Stimulated activated CD8-positive, alpha-beta memory T cell treated with anti-CD3 and anti-CD28 coated beads, Interleukin-15, amount 100 ng/mL, for 1 hour (primary cell): ENCODE measurements around the gene ADCY9.
A peak's percentile ranks its signal among the peaks of the same experiment; 100 is the strongest.
"Not testable (repeated sequence)": the region's sequence is repeated elsewhere in the genome, so short reads cannot be mapped to it uniquely, and the experiment has no call there.

Experiments used
- DNase-seq: peaks from one replicate; pipeline ENCODE4 v3.0.0-alpha.2; 2020; ENCODE audit warnings: low read depth

Gene ADCY9

DNA sequence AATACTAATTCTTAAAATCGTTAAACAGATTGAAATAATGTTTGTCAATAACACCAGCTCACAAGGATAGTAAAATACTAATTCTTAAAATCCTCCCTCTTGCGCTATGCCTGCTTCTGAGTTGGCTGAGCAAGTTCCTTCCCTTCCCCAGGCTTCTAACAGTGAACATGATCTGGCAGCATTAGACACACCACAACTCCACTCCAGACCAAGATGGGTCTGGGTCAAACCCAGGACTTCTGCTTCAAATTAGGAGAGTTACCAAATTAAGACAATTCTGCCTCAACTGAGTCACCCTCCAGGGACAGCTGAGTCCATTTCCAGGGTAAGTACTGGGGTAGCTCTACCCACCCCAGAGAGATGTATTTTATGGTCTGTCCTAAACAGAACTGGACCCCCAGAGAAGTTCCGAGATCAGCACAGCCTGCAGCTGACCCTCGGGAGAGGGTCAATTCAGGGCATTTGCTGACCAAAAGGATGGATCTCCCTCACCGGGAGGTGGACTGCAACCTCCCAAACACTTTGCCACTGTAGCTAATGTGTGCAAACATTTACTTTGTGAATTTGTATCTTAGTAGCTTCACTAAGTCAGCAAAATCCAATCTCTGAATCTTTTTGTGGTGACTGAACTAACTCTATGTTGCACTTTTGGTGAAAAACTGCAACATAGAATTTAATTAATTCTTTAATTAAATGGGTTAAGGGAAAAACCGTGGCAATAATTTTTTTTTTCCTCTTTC lies 48.8 kb downstream of the ADCY9 start:
- no peak for DNase-seq

DNA sequence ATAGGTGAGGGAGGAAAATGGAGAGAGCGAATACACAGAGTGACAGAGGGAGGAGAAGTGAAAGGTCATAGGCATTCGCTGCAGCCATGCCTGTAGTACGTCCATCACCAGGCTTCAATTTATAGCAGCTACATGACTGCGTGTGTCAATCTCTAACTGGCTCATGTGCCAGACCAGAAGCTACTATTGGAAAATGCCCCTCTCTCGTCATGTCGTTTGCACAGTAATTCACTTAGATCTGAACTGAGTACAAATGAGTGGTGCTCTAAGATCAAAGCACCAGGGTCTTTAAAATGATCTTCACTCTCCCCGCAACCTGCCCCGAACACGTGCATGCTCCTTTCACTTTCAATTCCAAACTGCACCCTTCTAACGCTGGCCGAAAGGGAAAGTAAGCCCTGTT lies 51.3 kb downstream of the ADCY9 start:
- no peak for DNase-seq

DNA sequence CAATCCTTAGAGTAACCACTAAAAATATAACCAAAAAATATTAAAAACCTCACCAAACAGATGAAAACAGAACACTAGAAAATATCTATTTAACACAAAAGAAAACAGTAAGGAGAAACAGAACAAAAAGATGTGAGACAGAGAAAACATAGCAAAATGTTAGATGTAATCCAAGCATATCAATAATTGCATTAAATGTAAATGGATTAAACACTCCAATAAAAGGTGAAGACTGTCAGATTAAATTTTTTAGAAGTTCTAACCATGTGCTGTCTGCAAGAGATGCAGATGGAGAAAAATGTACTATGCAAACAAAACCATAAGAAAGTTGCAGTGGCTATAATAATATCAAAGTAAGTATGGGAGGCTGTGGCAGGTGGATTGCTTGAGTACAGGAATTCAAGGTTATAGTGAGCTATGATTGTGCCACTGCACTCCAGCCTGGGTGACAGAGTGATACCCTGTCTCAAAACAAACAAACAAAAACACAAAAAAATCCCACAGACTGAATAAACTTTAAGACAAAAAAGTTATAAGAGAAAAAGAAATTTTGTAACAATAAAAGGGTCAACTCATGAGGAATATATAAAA lies 53.9 kb downstream of the ADCY9 start:
- no peak for DNase-seq

DNA sequence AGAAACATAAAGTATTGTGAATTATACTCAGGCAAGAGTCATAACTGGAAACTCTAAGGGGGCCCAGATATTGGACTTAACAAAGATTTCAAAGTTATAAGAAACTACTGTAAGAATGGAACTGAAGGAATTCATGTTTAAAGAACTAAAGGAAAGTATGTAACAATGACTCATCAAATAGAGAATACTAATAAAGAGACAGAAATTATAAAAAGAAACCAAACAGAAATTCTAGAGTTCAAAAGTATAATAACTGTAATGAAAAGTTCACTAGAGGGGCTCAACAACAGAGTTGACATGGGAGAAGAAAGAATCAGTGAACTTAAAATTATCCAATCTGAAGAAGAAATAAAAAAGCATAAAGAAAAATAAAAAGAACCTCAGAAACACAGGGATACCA lies 55.4 kb downstream of the ADCY9 start:
- no peak for DNase-seq

DNA sequence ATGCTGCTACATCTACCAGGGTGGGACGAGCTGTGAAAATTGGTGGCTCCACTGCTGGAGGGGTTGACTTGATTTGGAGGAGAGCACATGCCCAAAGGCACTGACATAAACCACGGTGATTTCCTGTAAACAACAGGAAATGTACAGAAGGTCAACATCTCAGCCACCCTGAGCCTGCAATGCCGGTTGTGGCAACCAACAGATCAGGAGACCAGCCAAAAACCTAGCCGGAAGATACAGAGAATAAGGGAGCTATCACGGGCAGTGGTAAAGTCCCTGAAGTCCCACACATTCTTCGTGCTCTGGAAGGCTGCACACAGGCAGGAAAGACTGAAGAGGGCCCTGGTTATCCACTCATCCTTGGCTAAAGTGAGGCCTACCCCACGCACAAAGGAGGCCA lies 56.2 kb downstream of the ADCY9 start:
- DNase-seq = no peak

DNA sequence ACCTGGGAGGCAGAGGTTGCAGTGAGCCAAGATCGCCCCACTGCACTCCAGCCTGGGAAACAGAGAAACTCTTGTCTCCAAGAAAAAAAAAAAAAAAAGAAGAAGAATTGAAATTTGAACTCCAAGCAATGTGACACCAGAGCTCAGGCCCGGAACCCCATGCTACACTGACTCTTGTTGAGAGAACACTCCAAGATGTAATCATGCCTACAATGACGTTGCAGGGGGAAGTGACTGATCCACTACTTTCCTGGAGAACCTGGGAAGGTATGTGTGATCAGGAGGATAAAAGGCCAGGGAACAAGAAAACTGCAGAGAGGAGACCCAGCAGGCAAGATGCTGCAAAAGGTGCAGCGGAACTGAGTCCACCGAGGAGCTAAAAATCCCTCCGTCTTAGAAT lies 57.9 kb downstream of the ADCY9 start:
- DNase-seq = no peak

DNA sequence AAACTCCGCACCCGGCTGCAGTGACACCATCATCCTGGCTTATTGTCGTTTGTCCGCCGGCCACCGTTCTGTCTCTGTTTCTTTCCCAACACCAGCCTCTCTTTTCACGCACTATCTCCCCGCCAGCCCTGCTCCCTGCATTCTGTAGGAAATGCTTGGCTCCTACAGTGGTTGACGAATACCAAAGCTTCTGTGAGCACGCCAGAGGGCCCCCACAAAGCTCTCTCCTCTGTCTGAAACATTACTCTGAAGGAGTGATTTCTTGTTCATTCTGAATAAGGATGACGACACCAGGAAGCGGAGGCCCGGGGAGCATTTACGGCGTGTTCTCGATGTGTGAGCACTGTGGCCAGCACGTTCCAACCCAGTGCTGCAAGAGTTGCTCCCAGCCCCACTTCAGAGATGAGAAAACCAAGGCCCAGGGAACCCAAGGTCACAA lies 58.8 kb downstream of the ADCY9 start:
- DNase-seq = no peak

DNA sequence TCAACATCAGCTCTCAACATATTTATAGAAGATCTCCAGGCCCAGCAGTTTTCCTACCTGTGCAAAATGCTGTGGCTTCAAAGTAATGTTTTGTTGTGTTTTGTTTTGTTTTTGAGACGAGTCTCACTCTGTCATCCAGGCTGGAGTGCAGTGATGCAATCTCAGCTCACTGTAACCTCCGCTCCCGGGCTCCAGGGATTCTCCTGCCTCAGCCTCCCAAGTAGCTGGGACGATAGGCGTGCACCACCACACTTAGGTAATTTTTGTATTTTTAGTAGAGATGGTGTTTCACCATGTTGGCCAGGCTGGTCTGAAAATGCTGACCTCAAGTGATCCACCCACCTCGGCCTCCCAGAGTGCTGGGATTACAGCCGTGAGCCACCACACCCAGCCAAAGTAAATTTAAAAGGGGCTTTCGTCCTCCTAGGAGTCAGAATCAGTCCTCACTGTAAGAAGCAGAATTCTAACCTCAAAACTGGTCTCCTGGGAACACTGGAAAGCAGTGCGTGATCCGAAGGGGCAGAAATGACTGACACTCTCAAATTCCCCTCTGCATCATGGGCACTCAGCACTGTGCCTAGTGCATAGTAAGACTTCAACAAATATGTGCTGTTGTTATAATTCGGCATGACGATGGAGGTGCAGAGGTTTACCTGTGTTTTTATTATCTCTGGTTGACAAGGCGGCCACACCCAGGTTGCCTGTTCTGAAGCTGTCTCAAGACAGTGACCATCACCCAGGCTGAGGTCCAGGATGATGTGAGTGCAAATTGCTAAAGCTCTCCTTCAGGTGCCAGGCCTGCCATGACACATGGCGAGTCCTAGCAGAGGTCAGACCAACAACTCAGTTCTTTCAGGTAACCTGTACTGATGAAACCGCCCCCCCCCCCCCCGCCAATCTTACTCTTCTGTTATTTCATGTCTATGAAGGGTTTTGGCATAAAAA lies 59.8 kb downstream of the ADCY9 start:
- DNase-seq = no peak

DNA sequence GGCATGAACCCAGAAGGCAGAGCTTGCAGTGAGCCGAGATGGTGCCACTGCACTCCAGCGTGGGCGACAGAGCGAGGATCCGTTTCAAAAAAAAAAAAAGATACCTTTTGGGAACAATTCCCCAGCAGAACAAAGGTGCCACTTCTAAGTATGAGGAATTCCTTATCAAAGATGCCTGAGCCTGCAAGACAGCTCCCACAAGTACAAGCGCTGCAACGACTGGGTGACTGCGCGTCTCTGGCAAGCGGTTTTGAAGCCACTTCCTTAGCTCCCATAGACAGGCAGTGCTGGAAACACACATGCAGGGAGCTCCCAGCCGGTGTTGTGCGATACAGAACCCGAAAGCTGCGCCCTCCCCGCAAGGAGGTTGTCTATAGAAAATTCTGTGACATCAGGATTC lies 60.5 kb downstream of the ADCY9 start:
- no peak for DNase-seq

DNA sequence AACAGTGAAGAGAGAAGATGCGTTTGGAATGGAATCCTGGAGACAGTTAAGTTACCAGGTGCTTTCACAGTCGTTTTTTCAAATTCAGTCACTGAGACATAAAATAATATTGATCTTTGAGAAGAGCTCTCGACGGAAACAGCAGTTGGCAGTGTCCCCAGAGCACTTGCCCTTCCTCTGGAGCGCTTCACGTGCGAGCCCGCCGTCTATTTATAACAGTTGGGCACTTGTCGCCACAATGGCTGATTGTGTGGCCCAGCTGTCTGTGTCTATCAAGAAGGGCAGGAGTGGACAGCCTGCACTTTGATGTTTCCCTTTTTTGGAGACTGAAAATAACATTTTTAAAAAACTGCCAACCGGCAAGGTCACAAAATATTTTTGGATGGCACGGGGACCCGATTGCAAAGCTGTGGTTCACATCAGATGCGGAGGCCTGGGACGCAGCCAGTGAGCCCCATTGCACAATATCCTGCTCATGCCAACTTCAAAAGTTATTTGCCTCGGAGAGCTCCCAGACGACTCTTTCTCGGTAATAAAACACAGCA lies 62.9 kb downstream of the ADCY9 start:
- no peak for DNase-seq

DNA sequence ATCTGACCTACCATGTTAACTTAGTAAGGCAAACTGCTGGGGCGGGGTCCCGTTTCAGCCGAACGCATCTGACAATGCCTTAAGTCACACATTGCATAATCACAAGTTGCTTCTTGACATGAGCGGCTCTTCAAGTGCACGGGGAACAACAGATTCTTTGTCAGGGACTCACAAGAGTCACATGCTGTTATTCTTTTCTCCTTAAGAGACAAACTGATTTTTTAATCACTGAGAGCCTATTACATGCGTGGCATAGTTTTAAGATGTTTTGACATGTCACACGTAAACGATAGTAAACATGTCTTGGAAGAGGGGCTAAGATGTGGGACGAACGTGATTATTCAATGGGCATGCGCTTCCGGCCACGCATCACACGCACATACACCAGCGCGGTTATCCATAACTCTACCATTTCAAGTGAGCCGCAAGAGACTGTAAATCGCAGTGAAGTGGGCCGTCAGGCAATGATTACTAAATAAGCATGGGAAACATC lies 63.4 kb downstream of the ADCY9 start:
- DNase-seq = no peak

DNA sequence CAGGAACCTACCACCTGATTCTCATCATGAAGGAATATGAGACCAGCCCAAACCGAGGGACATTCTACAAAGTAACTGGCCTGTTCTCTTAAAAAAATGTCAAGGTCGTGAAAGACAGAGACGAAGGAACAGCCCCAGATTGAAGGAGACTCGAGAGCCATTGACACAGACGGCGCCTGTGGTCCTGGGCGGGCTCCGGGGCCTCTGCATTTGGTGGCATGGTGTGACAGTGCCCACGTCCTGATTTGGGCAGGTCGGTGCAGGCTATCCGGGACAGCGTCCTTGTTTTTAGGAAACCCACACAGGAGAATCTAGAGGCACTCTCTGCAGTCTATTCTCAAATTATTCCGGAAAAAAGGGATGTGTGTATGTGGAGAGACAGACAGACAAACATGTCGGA lies 64.1 kb downstream of the ADCY9 start:
- DNase-seq = no peak

DNA sequence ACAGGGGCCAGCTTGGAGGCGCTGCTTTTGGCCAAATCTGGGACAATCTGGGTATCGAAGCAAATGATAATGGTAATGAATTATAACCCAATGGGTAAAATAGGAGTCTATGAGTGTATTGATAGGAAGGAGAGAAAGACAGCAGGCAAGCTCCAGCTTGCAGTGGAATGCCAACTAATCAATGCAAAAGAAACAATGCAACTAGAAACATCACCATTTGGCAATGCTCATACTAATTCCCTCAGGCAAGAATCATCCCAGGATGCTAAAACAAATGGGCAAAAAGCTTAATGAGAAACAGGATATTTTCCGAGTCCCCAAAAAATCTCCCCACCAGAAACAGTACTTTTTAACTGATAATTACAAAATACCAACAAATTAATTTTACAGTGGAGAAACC lies 64.7 kb downstream of the ADCY9 start:
- no peak for DNase-seq

DNA sequence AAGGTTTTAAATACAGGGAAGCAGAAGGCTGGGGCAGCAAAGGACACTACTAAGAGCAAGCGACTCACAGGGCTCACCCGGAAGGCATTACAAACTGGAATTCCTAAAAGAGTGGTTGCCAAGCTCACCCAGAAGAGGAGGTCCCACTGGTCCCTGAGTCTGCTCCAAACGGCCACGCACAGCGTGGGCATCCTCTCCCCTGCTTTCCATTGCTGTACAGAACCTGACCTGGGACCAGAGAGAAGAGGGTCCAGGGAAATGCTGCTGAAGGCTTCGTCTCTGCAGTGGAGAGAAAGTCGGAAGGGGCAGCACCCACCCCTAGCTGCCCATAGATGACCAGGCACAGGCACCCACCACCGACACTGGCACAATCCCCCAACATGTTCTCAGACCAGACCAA lies 67.2 kb downstream of the ADCY9 start:
- DNase-seq = no peak

DNA sequence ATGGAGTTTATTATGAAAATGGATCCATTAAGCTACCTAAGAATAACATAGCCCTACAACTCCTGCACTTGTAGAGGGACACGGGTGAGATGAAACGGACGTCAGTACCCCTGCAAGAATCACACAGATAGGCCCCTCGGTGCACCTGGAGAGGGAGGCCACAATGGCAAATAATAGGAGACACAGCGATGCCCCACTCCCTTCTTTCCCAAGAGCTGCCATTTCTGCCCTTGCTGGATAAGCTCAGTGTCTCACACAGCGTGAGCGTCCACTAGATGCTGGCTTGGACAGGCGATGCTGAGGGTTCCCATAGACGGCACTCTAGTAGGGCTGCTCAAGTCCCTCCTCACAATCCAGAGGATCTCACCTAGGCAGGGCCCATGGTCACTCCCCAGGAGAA lies 67.8 kb downstream of the ADCY9 start:
- no peak for DNase-seq

DNA sequence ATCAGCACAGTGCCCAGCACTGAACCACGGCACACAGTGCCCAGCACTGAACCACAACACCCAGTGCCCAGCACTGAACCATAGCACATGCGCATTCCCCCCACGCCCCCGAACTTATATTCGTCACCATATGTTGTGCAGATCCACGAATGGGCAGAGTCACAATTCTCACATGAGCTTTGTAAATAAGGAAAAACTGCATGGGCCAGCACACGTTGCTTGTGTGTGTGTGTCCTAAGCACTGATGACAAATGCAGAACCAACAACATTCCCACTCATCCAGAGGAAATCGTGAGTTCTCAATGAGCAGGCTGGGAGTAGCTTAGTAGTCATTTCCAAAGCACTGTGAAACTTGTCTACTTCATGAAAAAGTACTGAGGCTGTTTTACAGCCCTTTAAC lies 70.0 kb downstream of the ADCY9 start:
- no peak for DNase-seq

DNA sequence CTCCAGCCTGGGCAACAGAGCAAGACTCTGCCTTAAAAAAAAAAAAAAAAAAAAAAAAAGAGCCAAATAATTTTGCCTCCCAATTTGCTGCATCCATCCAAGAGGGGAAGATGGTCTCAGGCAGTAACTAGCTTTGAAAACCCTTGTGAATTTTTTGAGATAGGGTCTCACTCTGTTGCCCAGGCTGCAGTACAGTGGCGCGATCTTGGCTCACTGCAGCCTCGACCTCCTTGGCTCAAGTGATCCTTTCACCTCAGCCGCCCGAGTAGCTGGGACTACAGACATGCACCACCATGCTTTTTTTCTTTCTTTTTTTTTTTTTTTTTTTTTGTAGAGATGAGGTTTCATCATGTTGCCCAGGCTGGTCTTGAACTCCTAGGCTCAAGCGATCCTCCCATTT lies 70.7 kb downstream of the ADCY9 start:
- DNase-seq = not testable (repeated sequence)

DNA sequence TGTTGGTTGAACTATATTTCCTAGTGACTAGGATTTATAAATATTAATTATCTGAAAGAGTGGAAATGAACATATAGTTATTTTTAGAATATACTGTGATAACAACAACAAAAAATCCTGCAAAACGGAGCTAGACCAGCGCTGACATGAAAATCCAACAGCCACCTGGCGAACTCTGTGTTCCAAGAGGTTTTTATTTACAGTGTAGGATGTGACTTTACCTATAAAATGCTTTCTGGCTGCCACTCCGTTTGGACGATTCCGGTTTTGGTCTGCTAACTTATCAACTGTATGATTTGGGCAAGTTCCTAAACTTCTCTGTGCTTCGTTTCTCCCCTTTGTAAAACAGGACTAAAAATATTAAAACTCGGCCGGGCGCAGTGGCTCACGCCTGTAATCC lies 73.7 kb downstream of the ADCY9 start:
- DNase-seq = no peak

DNA sequence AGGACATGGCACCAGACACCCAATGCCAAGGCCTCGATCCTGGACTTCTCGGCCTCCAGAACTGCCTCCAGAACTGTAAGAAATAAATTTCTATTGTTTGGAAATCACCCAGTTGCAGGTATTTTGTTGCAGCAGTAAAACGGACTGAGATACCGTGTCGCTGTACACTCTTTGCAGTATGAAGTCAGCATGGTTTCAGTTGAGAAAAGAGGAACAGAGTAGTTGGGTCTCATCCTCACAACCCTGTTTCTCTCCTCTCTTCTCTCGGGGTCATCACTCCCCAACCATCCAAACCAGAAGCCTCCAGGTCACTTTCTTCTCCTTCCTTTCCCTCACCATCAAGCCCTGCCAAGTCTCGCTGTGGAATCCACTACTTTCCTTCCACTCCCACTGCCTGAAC lies 77.8 kb downstream of the ADCY9 start:
- no peak for DNase-seq

DNA sequence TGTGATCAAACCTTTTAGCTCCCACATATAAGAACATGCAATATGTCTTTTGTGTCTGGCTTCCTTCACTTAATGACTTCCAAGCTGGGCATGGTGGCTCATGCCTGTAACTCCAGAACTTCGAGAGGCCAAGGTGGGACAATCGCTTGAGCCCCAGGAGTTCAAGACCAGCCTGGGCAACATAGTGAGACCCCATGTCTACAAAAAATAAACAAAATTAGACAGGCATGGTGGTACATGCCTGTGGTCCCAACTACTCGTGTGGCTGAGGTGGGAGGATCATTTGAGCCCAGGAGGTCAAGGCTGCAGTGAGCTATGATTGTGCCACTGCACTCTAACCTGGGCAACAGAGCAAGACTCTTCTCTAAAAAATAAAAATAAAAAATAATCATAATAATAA lies 79.3 kb downstream of the ADCY9 start:
- DNase-seq = not testable (repeated sequence)

DNA sequence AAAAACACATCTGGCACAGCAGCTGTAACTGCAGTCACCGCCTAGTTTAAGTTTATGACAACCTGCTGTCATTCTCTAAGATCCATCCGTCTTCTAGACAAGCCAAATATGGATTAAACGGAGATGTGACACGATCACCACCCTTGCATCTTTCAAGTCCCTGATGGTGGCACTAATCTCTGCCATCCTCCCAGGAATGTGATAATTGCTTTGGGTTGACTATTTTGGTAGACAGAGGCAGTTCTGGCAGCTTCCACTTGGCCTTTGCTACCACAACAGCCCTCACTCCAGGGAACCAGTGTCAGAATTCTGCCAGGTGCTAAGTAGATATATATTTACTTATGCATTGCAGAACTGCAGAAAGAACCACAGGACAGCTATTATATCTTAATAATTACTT lies 81.3 kb downstream of the ADCY9 start:
- no peak for DNase-seq

DNA sequence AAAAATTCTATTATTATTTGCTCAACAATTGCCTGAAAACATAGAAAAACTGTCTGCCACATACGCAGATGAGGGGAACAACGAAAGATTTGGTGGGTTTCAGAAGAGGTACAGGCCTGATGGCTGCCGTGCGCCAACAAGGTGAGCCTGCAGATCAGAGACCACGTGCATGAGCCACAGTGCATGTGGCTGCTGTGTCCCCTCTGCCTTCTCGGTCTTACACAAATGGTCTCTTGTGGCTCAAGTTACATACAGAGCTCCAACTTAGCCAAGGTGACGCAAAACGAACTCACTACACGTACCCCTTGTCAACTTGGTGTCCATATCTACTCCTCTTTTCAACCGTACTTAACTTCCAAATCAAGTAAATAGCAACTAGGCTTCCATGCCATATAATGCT lies 82.3 kb downstream of the ADCY9 start:
- no peak for DNase-seq

DNA sequence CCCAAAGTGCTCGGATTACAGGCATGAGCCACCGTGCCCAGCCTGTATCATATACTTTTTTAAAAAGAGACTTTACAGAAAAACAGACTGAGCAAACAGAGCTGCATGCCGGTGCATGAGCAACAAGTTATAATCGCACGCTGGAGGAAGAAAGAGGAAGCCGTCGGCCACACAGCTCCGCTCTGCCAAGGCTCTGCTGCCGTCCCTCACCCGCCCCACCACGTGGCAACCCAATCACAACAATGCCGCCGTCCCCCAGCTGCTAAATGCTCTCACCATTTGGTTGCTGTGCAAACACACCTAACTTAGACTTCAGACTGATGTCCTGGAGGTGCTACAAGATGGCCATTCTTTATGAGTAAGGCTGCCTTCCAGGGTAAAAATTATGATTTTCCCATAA lies 83.5 kb downstream of the ADCY9 start:
- peak; percentile 4 for DNase-seq
